WTC11 (cell line): ENCODE results near the gene MIA. TPM values are rescaled to one million over a fixed set of nuclear protein-coding genes. Genes with fewer than 3 reads are reported as not detected.

Experiments used
- ATAC-seq: fragments of 200-7000 bp; cut with Tn5 transposase; 2 replicates; pipeline ENCODE4 v1.10.0; 2021; ENCODE audit warnings: mild to moderate bottlenecking, moderate library complexity
- Bru-seq: library from RNA; stranded (reverse); fragments of 400-500 nt; gene quantifications from one replicate; lab custom pipeline; 2021; lab: Mats Ljungman, UMichigan
- CTCF ChIA-PET: fragments of 300-600 bp; sonication (Branson Sonifier 250); formaldehyde crosslinking; loops from one replicate; lab custom pipeline; 2021; ENCODE audit warnings: antibody characterized with exemption; lab: Charles Lee
- POLR2A ChIA-PET: fragments of 350-600 bp; sonication (Branson Sonifier 250); formaldehyde crosslinking; loops from one replicate; lab custom pipeline; 2021; ENCODE audit warnings: antibody characterized with exemption; lab: Charles Lee
- DNase-seq: peaks from one replicate; pipeline ENCODE4 v3.0.0; 2021; ENCODE audit warnings: low spot score
- H3K27ac Mint-ChIP-seq: 2 replicates; pipeline ENCODE4 v1.8.0; 2021; ENCODE audit warnings: mixed read lengths
- H3K27me3 Mint-ChIP-seq: 2 replicates; pipeline ENCODE4 v1.8.0; 2021; ENCODE audit warnings: low read depth, mild to moderate bottlenecking, moderate library complexity, mixed read lengths
- H3K36me3 Mint-ChIP-seq: 2 replicates; pipeline ENCODE4 v1.8.0; 2021; ENCODE audit warnings: mixed read lengths
- H3K4me1 Mint-ChIP-seq: 2 replicates; pipeline ENCODE4 v1.8.0; 2022; ENCODE audit warnings: mixed read lengths
- H3K4me3 Mint-ChIP-seq: 2 replicates; pipeline ENCODE4 v1.8.0; 2021; ENCODE audit warnings: mild to moderate bottlenecking, moderate library complexity, mixed read lengths
- H3K9me3 Mint-ChIP-seq: 2 replicates; pipeline ENCODE4 v1.8.0; 2021; ENCODE audit warnings: mixed read lengths
- ELF4 ChIP-seq: sonication (generic); formaldehyde crosslinking; IDR thresholded peaks from 2 replicates; pipeline ENCODE4 v1.8.1; 2022; ENCODE audit warnings: low read depth, mild to moderate bottlenecking, moderate library complexity, missing genetic modification reagents
- FOXP1 ChIP-seq: sonication (generic); formaldehyde crosslinking; IDR thresholded peaks from 2 replicates; pipeline ENCODE4 v1.8.0; 2022; ENCODE audit warnings: missing genetic modification reagents, mild to moderate bottlenecking, moderate library complexity, borderline replicate concordance
- GTF2I ChIP-seq: fragments of 250-450 bp; sonication (Bioruptor Pico); conservative IDR thresholded peaks from 2 replicates; pipeline ENCODE4 v1.4.0; 2021; ENCODE audit warnings: mild to moderate bottlenecking
- HMGA2 ChIP-seq: fragments of 250-450 bp; sonication (Bioruptor Pico); IDR thresholded peaks from 2 replicates; pipeline ENCODE4 v1.4.0; 2021; ENCODE audit warnings: mild to moderate bottlenecking, moderate library complexity
- NFYB ChIP-seq: sonication (generic); formaldehyde crosslinking; conservative IDR thresholded peaks from 2 replicates; pipeline ENCODE4 v1.8.0; 2022; ENCODE audit warnings: low read depth, missing genetic modification reagents
- NR2C2 ChIP-seq: sonication (generic); formaldehyde crosslinking; IDR thresholded peaks from 2 replicates; pipeline ENCODE4 v1.8.0; 2022; ENCODE audit warnings: mild to moderate bottlenecking, missing genetic modification reagents
- OVOL2 ChIP-seq: fragments of 250-450 bp; sonication (Bioruptor Pico); IDR thresholded peaks from 2 replicates; pipeline ENCODE4 v1.9.0; 2021; ENCODE audit warnings: mild to moderate bottlenecking, borderline replicate concordance
- ZNF232 ChIP-seq: sonication (generic); formaldehyde crosslinking; IDR thresholded peaks from 2 replicates; pipeline ENCODE4 v1.8.0; 2022; ENCODE audit warnings: mild to moderate bottlenecking, missing genetic modification reagents
- ZNF317 ChIP-seq: sonication (generic); formaldehyde crosslinking; IDR thresholded peaks from 2 replicates; pipeline ENCODE4 v1.8.1; 2023; ENCODE audit warnings: low read depth, mild to moderate bottlenecking, moderate library complexity, missing genetic modification reagents, borderline replicate concordance
- ZNF396 ChIP-seq: fragments of 250-450 bp; sonication (Bioruptor Pico); IDR thresholded peaks from 2 replicates; pipeline ENCODE4 v1.8.0; 2021; ENCODE audit warnings: mild to moderate bottlenecking, moderate library complexity, borderline replicate concordance
- long read RNA-seq, 3 experiments: library from RNA in 1 of 3; library from capped mRNA in 1 of 3; library from polyadenylated mRNA in 1 of 3; unstranded in 2 of 3; stranded (forward) in 1 of 3; transcript quantifications; one replicate each; pipeline ENCODE4 v2.0.0, GENCODE V29; 2021
- total RNA-seq: library from RNA; stranded (reverse); gene quantifications from 3 replicates; pipeline ENCODE4 v1.2.3, GENCODE V29; 2021
- TF ChIP-seq, protein P1 (sequence below): sonication (generic); formaldehyde crosslinking; IDR thresholded peaks from 2 replicates; pipeline ENCODE4 v1.8.0; 2023; ENCODE audit warnings: mild to moderate bottlenecking, missing genetic modification reagents
- TF ChIP-seq, protein P2 (sequence below): fragments of 250-450 bp; sonication (Bioruptor Pico); conservative IDR thresholded peaks from 2 replicates; pipeline ENCODE4 v1.9.0; 2021; ENCODE audit warnings: mild to moderate bottlenecking
- TF ChIP-seq, protein P3 (sequence below): sonication (generic); formaldehyde crosslinking; IDR thresholded peaks from 2 replicates; pipeline ENCODE4 v1.8.1; 2023; ENCODE audit warnings: mild to moderate bottlenecking, missing genetic modification reagents
- TF ChIP-seq, protein P4 (sequence below): fragments of 250-450 bp; sonication (Bioruptor Pico); IDR thresholded peaks from 2 replicates; pipeline ENCODE4 v1.9.0; 2021; ENCODE audit warnings: mild to moderate bottlenecking
- TF ChIP-seq, protein P5 (sequence below): sonication (generic); formaldehyde crosslinking; IDR thresholded peaks from 2 replicates; pipeline ENCODE4 v1.8.1; 2022; ENCODE audit warnings: missing genetic modification reagents, borderline replicate concordance
- TF ChIP-seq, protein P6 (sequence below): fragments of 250-450 bp; sonication (Bioruptor Pico); IDR thresholded peaks from 2 replicates; pipeline ENCODE4 v1.9.0; 2021; ENCODE audit warnings: moderate library complexity, mild to moderate bottlenecking, inconsistent platforms, borderline replicate concordance

Gene MIA
- total RNA-seq (not detected in 3 replicates), Bru-seq, nascent RNA (percentile 45 among the genes with signal in this experiment)
- long read RNA-seq, experiment 1 = 0 reads
- long read RNA-seq, experiment 2 = 0 reads
- long read RNA-seq, experiment 3 = 0 reads

DNA sequence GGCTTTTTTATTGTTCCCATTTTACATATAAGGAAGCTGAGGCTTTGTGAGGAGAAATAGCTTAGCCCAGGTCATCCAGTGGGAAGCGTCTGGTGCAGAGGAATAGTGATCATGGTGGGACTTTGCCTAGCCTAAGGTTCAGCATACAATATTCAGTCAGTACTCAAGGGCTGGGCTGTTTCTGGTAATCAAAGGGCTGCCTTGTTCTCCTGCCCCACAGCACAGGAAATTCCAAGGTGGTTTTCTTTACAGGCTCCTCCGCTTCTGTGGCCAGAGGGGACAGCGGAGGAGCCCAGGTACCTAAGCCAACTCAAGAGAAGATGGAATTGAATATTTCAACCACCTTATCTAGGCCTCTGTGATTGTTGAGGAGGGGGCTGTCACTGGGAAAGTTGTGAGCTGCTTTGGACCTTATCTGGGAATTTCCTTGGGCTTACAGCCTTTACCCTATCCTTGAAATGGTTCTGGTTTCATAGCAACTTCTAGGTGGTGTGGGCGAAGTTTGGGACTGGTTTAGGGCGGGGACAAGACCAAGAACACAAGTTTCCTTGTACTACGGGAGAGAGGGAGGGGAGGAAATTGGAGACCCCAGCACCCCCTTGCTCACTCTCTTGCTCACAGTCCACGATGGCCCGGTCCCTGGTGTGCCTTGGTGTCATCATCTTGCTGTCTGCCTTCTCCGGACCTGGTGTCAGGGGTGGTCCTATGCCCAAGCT is at the start of gene MIA:
Gene MIA, plus strand, starts transcription at position 606 of the 716 bp plus-strand sequence. Its CDS starts 22 bp downstream, at position 628.
- no peak for DNase-seq
- peaks cover 7% of the 10 kb centered on the region for H3K36me3 Mint-ChIP-seq
- H3K27me3 Mint-ChIP-seq = no peaks in the 10 kb centered on the region
- H3K4me3 Mint-ChIP-seq = no peak within 1 kb of the TSS
- TF ChIP-seq, protein P1, sequence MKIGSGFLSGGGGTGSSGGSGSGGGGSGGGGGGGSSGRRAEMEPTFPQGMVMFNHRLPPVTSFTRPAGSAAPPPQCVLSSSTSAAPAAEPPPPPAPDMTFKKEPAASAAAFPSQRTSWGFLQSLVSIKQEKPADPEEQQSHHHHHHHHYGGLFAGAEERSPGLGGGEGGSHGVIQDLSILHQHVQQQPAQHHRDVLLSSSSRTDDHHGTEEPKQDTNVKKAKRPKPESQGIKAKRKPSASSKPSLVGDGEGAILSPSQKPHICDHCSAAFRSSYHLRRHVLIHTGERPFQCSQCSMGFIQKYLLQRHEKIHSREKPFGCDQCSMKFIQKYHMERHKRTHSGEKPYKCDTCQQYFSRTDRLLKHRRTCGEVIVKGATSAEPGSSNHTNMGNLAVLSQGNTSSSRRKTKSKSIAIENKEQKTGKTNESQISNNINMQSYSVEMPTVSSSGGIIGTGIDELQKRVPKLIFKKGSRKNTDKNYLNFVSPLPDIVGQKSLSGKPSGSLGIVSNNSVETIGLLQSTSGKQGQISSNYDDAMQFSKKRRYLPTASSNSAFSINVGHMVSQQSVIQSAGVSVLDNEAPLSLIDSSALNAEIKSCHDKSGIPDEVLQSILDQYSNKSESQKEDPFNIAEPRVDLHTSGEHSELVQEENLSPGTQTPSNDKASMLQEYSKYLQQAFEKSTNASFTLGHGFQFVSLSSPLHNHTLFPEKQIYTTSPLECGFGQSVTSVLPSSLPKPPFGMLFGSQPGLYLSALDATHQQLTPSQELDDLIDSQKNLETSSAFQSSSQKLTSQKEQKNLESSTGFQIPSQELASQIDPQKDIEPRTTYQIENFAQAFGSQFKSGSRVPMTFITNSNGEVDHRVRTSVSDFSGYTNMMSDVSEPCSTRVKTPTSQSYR (CRISPR knock-in tag) = no peak
- no peak for TF ChIP-seq OVOL2 (CRISPR knock-in tag)
- TF ChIP-seq, protein P2, sequence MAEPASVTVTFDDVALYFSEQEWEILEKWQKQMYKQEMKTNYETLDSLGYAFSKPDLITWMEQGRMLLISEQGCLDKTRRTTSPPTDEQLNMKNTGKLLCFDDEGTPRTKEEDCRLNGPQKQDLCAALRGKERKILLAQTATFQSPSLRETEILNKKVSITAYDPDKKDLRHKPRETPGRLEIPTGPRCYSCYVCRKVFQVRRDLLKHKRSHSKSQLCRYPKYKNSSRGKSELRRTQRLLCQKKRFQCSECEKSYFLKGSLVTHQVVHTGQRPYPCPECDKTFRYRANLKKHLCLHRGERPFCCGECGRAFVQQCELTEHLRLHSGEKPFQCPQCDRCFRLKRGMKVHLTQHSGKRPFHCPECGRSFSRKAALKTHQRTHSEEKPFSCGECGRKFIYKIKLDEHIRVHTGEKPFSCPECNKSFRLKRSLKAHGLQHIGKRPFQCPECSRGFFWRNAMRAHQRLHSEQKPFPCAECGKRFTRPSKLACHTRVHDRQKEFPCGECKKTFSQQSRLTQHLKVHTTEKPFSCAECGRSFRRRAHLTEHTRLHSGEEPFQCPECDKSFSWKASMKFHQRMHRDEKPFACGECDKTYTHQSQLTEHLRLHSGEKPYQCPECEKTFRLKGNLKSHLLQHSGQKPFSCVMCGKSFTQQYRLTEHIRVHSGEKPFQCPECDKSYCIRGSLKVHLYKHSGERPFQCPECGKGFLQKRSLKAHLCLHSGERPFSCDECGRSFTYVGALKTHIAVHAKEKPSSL = no peak
- TF ChIP-seq ELF4 (CRISPR knock-in tag) = no peak
- TF ChIP-seq, protein P3, sequence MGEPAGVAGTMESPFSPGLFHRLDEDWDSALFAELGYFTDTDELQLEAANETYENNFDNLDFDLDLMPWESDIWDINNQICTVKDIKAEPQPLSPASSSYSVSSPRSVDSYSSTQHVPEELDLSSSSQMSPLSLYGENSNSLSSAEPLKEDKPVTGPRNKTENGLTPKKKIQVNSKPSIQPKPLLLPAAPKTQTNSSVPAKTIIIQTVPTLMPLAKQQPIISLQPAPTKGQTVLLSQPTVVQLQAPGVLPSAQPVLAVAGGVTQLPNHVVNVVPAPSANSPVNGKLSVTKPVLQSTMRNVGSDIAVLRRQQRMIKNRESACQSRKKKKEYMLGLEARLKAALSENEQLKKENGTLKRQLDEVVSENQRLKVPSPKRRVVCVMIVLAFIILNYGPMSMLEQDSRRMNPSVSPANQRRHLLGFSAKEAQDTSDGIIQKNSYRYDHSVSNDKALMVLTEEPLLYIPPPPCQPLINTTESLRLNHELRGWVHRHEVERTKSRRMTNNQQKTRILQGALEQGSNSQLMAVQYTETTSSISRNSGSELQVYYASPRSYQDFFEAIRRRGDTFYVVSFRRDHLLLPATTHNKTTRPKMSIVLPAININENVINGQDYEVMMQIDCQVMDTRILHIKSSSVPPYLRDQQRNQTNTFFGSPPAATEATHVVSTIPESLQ = no peak
- no peak for TF ChIP-seq ZNF396
- no peak for TF ChIP-seq ZNF317 (CRISPR knock-in tag)
- TF ChIP-seq GTF2I (CRISPR knock-in tag) = no peak
- TF ChIP-seq FOXP1 (CRISPR knock-in tag) = no peak
- TF ChIP-seq NFYB (CRISPR knock-in tag) = no peak
- no peak for TF ChIP-seq ZNF232 (CRISPR knock-in tag)
- TF ChIP-seq, protein P4, sequence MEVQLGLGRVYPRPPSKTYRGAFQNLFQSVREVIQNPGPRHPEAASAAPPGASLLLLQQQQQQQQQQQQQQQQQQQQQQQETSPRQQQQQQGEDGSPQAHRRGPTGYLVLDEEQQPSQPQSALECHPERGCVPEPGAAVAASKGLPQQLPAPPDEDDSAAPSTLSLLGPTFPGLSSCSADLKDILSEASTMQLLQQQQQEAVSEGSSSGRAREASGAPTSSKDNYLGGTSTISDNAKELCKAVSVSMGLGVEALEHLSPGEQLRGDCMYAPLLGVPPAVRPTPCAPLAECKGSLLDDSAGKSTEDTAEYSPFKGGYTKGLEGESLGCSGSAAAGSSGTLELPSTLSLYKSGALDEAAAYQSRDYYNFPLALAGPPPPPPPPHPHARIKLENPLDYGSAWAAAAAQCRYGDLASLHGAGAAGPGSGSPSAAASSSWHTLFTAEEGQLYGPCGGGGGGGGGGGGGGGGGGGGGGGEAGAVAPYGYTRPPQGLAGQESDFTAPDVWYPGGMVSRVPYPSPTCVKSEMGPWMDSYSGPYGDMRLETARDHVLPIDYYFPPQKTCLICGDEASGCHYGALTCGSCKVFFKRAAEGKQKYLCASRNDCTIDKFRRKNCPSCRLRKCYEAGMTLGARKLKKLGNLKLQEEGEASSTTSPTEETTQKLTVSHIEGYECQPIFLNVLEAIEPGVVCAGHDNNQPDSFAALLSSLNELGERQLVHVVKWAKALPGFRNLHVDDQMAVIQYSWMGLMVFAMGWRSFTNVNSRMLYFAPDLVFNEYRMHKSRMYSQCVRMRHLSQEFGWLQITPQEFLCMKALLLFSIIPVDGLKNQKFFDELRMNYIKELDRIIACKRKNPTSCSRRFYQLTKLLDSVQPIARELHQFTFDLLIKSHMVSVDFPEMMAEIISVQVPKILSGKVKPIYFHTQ (CRISPR knock-in tag) = no peak
- no peak for TF ChIP-seq HMGA2 (CRISPR knock-in tag)
- TF ChIP-seq, protein P5, sequence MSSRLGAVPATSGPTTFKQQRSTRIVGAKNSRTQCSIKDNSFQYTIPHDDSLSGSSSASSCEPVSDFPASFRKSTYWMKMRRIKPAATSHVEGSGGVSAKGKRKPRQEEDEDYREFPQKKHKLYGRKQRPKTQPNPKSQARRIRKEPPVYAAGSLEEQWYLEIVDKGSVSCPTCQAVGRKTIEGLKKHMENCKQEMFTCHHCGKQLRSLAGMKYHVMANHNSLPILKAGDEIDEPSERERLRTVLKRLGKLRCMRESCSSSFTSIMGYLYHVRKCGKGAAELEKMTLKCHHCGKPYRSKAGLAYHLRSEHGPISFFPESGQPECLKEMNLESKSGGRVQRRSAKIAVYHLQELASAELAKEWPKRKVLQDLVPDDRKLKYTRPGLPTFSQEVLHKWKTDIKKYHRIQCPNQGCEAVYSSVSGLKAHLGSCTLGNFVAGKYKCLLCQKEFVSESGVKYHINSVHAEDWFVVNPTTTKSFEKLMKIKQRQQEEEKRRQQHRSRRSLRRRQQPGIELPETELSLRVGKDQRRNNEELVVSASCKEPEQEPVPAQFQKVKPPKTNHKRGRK (CRISPR knock-in tag) = no peak
- no peak for TF ChIP-seq NR2C2
- TF ChIP-seq, protein P6, sequence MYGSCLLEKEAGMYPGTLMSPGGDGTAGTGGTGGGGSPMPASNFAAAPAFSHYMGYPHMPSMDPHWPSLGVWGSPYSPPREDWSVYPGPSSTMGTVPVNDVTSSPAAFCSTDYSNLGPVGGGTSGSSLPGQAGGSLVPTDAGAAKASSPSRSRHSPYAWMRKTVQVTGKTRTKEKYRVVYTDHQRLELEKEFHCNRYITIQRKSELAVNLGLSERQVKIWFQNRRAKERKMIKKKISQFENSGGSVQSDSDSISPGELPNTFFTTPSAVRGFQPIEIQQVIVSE (CRISPR knock-in tag) = no peak
- H3K4me1 Mint-ChIP-seq = peaks cover 24% of the 10 kb centered on the region
- ChIA-PET POLR2A (no interaction called here), CTCF (interaction anchor here (0.5 to 4.7 kb wide), 3 partner anchors 24 to 41 kb away, joined by 3 to 71 read pairs (median 3); partner anchors contain the start of gene EGLN2)
- no peak for ATAC-seq
- H3K9me3 Mint-ChIP-seq = peaks cover 14% of the 10 kb centered on the region
- peak within 1 kb of the TSS; percentile 68; the same call in 1 of the 2 replicates for H3K27ac Mint-ChIP-seq
